ACHN (cell line): ENCODE measurements around the gene FBN1.

ENCODE experiments used
- DNase-seq: peaks from one replicate; pipeline ENCODE4 v3.0.0-alpha.2; 2015
- in situ Hi-C: cut with HindIII; loops from 2 replicates; pipeline ENCODE4 v1.10.0; 2017; ENCODE audit warnings: low sequenced_read_pairs, low pct_ligation_motif_present, low pct_unique_long_range_greater_than_20kb

The FBN1 gene

DNA sequence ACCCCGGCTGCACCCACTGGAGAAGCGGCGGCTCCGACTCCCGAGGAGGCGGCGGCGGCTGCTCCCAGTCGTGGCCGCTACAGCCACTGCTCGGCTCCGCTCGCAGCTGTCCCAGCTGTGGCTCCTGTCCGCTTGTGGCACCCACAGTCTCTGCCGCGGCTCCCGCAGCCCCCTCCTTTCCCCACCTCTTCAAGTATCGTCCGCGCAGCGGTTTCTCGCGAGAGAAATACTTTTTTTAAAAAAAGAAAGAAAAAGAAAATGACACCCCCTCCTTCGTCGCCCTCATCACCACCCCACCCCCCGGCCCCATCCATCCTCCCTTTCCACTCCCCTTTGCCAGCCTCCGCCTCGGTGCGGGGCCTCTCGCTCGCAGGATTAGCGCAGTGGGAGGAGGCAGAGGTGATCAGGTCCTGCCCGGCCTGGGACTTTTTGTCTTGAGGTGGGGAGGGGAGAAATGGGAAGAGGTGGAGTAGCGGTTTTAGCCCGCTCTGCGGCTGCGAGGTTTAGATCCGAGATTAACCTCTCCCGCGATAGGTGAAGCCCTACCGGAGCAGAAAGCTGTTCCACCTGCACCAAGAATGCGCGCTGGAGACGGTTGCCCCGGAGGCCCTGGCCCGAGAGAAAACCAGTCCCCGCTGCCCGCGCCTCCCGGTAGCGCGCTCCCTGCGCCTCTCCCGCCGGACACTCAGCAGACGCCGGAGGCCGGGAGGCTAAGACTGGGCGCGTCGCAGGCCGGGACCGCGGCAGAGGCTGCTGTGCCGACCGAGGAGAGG is at the start of gene FBN1:
TSS of gene FBN1 (minus strand) at position 152 of the 773 bp plus-strand sequence. CDS start 940 bp downstream, outside the sequence.
- peak; percentile 89 for DNase-seq
- in situ Hi-C loops = no loop called here

DNA sequence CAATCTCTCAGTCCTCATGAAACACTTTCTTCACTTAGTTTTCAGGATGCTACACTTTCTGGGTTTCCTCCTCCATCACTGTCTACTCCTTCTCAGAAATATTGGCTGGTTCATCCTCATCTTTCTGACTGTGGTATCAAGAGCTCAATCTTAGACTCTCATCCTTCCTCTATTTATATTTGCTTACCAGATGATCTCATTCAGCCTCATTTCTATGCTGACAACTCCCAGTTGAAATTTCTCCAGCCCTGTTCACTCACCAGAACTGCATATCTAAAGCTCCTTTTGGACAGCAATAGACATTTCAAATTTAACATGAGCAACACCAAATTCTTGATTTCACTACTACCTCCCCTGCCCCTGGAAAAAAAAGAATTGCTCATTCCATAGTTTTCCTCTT is 48.0 kb upstream of the FBN1 start:
- in situ Hi-C loops = no loop called here
- DNase-seq = no peak

DNA sequence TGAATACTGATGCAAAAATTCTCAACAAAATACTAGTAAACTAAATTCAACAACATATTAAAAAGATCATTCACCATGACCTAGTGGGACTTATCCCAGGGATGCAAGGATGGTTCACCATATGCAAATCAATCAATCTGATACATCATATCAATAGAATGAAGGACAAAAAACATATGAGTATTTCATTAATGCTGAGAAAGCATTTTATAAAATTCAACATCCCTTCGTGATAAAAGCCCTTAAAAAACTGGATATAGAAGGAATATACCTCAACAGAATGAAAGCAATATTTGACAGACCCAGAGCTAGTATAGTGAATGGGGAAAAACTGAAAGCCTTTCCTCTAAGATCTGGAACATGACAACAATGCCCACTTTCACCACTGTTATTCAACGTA is 43.0 kb upstream of the FBN1 start:
- in situ Hi-C loops = no loop called here
- DNase-seq = no peak

DNA sequence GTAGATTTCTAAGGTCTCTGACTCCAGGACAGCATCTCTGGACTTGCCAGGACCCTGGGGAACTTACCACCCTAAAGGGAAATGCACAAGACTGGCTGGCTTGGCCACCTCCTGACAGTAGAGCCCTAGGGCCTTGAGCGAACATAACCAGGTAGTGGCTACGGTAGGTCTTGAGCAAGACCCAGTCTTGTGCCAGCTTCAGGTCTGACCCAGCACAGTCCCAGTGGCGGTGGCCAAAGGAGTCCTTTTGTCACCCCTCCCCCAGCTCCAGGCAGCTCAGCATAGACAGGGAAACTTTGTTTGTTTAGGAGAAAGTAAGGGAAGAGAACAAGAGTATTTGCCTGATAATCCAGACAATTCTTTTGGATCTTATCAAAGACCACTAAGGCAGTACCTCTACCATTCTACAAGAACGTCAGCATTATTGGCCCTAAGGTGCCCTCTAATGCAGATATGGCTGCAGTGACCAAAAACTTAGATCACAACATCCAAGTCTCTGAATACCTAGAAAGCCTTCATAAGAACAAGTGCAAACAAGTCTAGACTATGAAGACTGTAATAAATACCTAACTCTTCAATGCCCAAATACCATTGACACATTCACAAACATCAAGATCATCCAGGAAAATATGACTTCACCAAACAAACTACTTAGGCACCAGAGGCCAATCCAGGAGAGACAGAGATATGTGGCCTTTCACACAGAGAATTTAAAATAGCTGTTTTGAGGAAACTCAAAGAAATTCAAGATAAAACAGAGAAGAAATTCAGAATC is 38.7 kb upstream of the FBN1 start:
- DNase-seq = no peak
- in situ Hi-C loops = no loop called here

DNA sequence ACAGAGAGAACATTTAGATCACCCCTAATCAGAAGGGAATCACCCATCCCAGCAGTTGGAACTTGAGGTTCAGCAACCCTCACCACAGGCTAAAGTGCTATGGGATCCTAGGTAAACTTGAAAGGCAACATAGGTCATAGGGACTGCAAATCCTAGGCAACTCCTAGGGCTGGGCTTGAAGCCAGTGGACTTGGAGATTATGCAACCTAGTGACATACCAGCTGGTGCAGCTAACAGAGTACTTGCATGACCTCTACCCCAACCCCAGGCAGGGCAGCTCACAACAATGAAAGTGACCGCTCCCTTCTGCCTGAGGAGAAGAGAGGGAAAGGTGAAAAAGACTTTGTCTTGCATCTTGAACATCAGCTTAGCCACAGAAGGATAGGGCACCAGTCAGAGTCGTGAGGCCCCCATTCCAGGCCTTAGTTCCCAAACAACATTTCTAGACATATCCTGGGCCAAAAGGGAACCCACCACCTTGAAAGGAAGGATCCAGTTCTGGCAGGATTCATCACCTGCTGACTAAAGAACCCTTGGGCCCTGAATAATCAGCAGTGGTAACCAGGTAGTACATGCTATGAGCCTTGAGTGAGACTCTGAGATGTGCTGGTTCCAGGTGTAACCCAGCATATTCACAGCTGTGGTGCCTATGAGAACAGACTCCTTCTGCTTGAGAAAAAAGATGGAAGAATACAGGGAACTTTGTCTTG is 37.6 kb upstream of the FBN1 start:
- in situ Hi-C loops = no loop called here
- DNase-seq = no peak

DNA sequence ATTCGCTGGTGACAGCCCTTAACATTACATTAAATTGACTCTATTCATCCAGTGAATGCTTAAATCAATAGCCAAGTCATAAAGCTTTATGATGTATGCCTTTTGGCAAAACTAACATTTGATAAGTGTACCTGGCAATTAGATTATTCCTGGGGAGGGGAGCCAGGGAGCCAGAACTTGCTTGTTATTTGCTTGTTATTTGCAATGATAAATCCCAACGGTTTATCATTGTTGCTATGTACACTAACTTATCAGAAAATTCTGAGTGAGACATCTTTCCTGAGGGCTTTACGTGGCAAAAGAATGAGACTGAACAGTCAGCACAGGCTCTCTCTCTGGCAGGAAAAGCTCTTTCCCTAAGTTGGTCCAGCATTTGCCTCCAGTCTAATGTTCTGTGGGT is 35.8 kb upstream of the FBN1 start:
- in situ Hi-C loops = no loop called here
- DNase-seq = no peak

DNA sequence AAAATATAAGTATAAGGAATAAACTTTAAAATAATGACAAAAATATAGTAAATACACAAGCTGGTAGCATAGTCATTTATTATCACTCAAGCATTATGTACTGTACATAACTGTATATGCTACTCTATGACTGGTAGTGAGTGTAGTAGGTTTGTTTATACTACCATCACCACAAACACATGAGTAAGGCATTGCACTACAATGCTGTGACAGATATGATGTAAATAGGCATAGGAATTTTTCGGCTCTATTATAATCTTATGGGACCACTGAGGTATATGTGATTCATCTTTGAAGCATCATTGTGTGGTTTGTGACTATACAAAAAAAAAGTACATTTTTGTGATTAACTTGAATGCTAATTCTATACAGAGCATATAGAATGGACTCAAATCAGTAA is 35.3 kb upstream of the FBN1 start:
- in situ Hi-C loops = no loop called here
- no peak for DNase-seq

DNA sequence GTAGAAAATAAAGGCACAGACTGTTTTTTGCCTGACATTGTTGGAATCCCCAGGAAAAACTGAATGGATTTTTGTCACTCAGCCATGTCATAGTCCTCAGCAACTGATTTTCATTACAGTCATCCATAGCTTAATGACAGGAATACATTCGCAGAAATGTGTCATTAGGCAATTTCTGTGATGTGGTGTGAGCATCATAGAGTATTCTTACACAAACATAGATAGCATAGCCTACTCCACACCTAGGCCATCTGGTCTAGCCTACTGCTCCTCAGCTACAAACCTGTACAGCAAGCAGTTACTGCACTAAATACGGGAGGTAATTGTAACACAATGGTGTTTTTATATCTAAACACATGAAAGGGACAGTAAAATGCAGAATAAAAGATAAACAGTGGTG is 34.4 kb upstream of the FBN1 start:
- in situ Hi-C loops = no loop called here
- no peak for DNase-seq

DNA sequence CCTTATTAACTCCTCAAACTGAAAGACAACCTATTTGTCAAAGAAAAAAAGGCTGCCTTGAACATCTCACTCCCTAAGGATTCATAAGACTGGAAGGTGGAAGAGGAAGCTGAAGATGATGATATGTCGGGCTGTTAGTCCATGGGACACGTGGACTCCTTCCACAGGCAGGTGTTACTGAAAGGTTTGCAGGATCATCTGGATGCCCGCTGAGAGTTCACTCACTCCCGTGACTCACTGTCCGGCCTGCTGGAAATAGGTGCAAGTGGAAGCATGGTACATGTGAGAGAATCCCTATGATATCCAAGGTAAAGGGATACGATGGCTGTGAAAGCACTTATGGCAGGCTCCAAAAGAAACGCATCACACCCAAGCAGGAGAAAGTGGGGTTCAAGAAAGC is 33.3 kb upstream of the FBN1 start:
- in situ Hi-C loops = no loop called here
- DNase-seq = no peak

DNA sequence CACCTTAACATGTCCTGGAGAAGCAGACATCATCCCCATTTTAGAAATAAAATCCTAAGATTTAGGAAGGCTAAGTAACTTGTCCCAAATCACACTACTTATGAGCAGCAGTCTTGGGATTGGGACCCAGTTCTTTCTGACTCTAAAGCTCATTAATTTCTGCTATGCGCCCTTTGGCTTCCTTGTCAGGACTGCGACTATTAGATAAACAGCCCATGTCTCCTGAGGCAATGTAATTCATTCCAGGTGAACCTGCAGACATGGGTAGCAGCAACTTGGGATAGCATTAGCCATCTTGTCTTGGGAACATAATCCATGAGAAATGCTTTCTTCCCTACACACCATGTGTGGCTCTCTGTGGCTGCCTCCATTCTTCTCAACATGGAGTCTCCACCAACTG is 32.3 kb upstream of the FBN1 start:
- in situ Hi-C loops = no loop called here
- no peak for DNase-seq

DNA sequence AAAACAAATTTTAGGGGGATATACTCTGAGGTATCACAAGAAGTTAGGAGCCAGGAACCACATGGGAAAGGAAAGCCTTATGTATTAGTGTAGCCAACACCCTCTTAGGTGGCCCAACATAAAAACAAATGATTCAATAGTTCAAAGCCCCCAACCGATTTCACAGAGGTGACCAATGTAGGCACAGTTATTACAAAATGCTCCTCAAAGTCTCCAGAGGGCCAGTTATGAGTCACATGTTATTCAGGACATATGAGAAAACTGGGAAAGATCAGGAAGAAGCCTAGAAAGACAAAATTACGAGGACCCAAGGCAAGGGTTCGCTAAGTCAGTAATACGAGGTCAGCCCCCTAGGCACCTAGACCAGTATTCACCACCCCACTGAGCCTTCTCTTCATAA is 29.9 kb upstream of the FBN1 start:
- in situ Hi-C loops = no loop called here
- no peak for DNase-seq

DNA sequence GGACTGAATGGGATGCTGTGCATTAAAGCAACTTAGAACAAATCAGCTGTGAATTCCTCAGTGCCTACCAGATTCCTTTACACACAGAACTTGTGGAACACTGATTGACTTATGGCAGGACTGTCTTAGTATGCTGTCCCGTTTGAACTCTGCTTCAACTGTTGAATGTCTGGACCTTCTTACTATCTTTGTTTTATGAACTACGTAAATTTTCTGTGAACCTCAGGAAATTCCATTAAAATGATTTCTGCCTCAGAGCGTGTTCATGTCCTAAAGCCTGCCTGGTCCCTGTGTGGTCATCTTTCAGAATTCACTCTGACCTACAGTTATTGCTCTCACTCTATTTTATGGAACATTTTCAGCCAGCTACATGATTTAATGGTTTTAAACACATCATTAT is 29.4 kb upstream of the FBN1 start:
- DNase-seq = no peak
- in situ Hi-C loops = no loop called here

DNA sequence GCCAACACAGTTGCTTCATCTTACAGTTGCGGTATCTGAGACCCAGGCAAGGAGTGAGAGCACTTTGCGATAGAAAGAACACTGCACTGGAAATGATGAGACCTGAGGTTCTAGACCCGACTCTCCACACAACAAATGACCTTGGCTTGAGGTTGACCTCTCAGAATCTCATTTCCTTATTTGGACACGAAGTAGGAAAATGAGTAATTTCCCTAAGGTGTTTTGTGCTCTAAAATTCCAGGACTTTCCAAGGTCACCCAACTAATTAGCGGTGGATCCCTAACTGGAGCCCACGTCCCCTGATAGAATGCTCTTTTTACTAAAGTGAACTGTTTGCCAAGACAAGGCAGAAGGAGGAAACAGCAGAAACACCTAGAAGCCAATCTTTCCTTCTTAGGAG is 26.7 kb upstream of the FBN1 start:
- no peak for DNase-seq
- in situ Hi-C loops = no loop called here

DNA sequence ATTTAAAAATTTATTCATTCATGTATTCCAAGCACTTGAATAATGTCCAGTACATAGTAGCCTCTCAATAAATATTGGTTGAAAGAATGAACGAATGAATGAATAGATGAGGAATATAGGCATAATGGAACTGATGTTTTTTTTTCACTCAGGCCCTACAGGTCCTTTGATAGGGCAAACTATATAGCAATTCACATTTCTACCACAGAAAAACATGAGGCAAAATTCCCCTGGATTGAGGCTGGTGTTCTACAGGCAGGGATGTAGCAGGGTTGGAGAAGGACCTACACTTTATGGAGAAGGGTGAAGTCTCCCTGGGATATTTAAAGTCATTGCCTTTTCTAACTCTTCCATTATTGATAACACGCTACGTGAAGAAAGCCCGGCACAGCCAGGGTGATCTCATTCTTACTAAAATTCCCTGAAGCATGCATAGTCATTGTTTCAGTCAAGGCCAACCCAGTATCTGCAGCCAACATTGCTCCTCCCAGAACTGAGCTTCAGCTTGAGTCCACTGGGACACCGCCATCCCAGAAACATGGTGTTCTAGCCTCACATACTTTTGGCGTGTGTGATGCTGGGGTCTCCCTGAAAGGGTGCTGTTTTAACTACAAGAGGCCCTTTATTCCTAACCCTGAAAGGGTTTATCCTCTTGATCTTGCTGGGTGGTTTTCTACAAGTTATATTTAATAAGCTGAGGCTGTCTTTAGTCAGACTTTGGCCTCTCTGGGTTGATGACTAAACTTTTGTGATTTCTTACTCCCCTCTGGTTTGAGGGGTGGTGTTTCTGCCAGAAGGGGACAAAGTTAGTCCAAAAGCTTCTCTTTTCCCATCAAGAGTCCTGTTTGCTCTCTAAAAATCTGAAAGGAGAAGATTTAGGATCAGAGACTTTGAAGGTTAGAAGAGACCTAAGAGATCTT is 25.9 kb upstream of the FBN1 start:
- in situ Hi-C loops = no loop called here
- no peak for DNase-seq

DNA sequence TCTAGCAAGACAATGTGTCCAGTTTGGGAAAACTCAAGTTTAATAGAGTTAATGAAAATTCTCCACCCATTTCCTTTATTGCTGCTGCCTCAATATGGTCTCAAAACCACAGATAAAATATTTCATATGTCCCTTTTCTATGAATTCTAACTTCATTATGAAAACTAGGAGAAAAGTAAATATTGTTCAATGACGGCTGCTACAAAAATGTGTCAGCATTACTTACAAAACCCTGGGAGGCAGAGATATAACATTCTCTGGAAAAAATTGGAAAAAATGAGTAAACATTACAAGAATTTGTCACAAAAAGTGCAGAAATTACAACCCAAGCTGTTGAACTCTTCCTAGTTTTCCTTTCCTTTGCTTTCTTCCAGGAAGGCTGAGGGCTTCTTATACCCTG is 22.2 kb upstream of the FBN1 start:
- in situ Hi-C loops = no loop called here
- DNase-seq = no peak

DNA sequence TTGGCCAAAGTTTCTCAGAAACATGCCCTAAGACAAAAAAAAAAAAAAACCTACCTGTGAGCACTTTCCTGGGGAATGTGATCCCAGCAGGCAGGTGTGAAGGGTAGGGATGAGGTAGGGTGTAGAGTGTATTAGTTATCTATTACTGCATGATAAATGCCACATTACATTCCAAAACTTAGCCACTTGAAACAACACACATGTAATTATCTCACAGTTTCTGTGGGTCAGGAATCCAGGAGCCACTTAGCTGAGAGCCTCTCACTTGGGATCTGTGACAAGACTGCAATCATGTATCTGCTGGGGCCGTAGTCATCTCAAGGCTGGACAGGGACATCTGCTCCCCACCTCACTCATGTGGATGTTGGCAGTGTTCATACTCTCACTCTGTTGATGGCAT is 18.9 kb upstream of the FBN1 start:
- in situ Hi-C loops = no loop called here
- no peak for DNase-seq

DNA sequence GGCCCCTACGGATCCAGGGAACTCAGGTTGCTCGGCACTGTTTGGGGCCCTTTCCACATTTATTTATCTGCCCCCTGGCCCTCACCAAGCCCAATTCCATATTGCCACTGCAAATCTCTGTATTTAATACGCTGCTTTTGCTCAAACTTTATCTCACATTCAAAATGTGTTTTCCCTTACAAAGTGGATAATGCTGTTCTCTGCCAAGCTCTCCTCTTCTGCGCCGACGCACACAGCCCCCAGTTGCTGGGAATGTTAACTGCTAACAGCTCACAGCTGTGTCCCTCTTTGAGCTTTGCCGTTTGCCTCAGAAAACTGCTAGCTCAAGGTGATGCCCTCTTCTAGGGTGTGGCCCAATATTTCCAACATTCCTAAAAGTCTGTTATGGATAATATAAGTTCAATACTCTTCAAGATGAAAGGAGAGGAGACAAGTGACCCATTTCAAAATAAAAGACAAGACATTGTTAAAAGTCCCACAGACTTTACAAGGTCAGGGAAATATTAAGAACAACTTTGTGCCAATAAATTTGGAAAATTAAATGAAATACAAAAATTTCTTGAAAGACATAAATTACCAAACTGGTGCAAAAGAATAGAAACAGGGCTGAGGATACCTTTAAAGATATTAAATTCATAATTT is 12.6 kb upstream of the FBN1 start:
- DNase-seq = no peak
- in situ Hi-C loops = no loop called here

DNA sequence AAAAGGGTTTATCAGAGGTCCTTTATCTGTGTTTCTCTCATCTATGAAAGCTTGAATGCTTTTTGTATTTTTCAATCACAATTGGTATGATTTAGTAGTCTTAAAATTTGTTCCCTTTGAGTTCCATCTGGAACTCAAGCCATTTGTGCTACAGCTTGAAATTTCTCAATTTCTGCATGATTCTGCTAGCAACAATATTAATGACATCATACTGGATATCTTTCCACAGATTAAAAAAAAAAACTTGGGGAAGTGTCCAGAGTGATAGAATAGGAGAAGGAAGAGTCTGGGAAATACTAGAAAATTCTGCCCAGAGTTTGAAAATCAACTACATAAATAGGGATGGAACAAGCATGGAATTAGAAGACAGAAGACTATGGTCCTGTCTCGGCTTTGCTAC is 9.3 kb upstream of the FBN1 start:
- DNase-seq = no peak
- in situ Hi-C loops = no loop called here
